CD4-positive, alpha-beta memory T cell (primary cell): Measurements from ENCODE around the gene LRRC1. TPM values are rescaled to one million over a fixed set of nuclear protein-coding genes. Genes with fewer than 3 reads are reported as not detected.
A peak's percentile ranks its signal among the peaks of the same experiment; 100 is the strongest.

Source experiments
- CTCF ChIA-PET: fragments of 350-600 bp; sonication (Branson Sonifier 250); formaldehyde crosslinking; loops from one replicate; lab custom pipeline; 2021; ENCODE audit warnings: inconsistent platforms; ENCODE audit not compliant: partially characterized antibody; lab: Charles Lee
- POLR2A ChIA-PET: fragments of 350-600 bp; sonication (Branson Sonifier 250); formaldehyde crosslinking; loops from one replicate; lab custom pipeline; 2021; ENCODE audit not compliant: partially characterized antibody; lab: Charles Lee
- DNase-seq, 5 donors: peaks; one replicate each; pipeline versions ENCODE4 v3.0.0 to v3.0.0-alpha.2; 2020 to 2022; ENCODE audit warnings: mixed read lengths in 1 of 5
- H3K27ac ChIP-seq: one replicate; pipeline ENCODE4 v1.7.0; 2013; ENCODE audit warnings: low read depth, low read length
- H3K27me3 ChIP-seq: 2 replicates; pipeline ENCODE4 v1.7.0; 2013; ENCODE audit warnings: mild to moderate bottlenecking, low read length, moderate library complexity; ENCODE audit not compliant: insufficient read depth
- H3K36me3 ChIP-seq: 2 replicates; pipeline ENCODE4 v1.7.0; 2013; ENCODE audit warnings: mild to moderate bottlenecking, low read length, moderate library complexity; ENCODE audit not compliant: insufficient read depth
- H3K4me1 ChIP-seq: 2 replicates; pipeline ENCODE4 v1.7.0; 2013; ENCODE audit warnings: mild to moderate bottlenecking, low read length, moderate library complexity; ENCODE audit not compliant: insufficient read depth
- H3K4me3 ChIP-seq, 2 donors: one replicate each; pipeline ENCODE4 v1.7.0; 2013; ENCODE audit warnings: low read length in 2 of 2, mild to moderate bottlenecking in 1 of 2
- H3K9me3 ChIP-seq, 2 donors: one replicate each; pipeline ENCODE4 v1.7.0; 2013; ENCODE audit warnings: low read length in 2 of 2, control low read depth in 1 of 2; ENCODE audit not compliant: control insufficient read depth in 1 of 2
- H3K27ac Mint-ChIP-seq, 7 donors: one replicate each; pipeline ENCODE4 v1.8.0; 2020 to 2021; ENCODE audit warnings: mixed read lengths in 7 of 7, mild to moderate bottlenecking in 6 of 7, inconsistent platforms in 3 of 7, moderate library complexity in 3 of 7
- H3K27me3 Mint-ChIP-seq, 2 donors: one replicate each; pipeline ENCODE4 v1.8.0; 2020 to 2021; ENCODE audit warnings: mixed read lengths in 2 of 2
- H3K36me3 Mint-ChIP-seq, 2 donors: one replicate each; pipeline ENCODE4 v1.8.0; 2020 to 2021; ENCODE audit warnings: mixed read lengths in 2 of 2, inconsistent platforms in 1 of 2, mild to moderate bottlenecking in 1 of 2
- H3K4me1 Mint-ChIP-seq, 4 donors: one replicate each; pipeline ENCODE4 v1.8.0; 2020 to 2021; ENCODE audit warnings: mixed read lengths in 4 of 4, mild to moderate bottlenecking in 1 of 4
- H3K4me3 Mint-ChIP-seq, 8 donors: one replicate each; pipeline ENCODE4 v1.8.0; 2020 to 2021; ENCODE audit warnings: mixed read lengths in 8 of 8, mild to moderate bottlenecking in 7 of 8, moderate library complexity in 6 of 8, inconsistent platforms in 3 of 8
- H3K9me3 Mint-ChIP-seq, 8 donors: one replicate each; pipeline ENCODE4 v1.8.0; 2020 to 2021; ENCODE audit warnings: mixed read lengths in 8 of 8, mild to moderate bottlenecking in 5 of 8, inconsistent platforms in 3 of 8, moderate library complexity in 1 of 8
- intact Hi-C: fragments of 100-400 bp; cut with micrococcal nuclease; formaldehyde crosslinking; loops from one replicate; pipeline ENCODE4 v1.15.1; 2023
- polyA plus RNA-seq, 2 donors: library from polyadenylated mRNA; unstranded; fragments of 300-500 nt; fragmentation: Illumina TruSeq; gene quantifications; one replicate each; pipeline ENCODE4 v1.2.3, GENCODE V29; 2021
- total RNA-seq, 2 experiments: library from RNA; stranded (reverse); gene quantifications; one replicate each; pipeline ENCODE4 v1.2.3, GENCODE V29; 2021

Gene LRRC1
- total and polyA plus RNA-seq, 4 experiments from 2014 or later: 2.2 to 5.2 (median 3.7) TPM

DNA sequence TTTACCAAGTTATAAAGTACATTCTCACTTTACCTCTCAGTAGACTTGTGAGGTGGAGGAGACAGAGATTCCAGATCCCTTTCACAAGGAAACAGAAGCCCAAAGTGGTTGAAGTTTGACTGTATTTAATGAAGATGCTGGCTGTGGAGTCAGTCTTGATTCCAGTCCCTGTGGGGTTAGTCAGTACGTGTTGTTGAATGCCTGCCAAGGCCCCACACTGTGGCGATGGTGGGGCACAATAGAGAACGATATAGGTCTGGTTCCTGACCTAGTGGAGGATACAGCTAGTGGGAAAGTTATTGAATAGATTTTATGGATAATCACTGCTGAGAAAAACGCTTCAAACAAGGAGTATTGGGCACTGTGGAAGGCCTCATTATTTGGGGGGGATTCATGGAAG lies 71.4 kb downstream of the LRRC1 start:
- H3K27me3 Mint-ChIP-seq: no peaks in the 10 kb centered on the region
- no peak for DNase-seq
- H3K36me3 Mint-ChIP-seq: no peaks in the 10 kb centered on the region
- Histone ChIP-seq H3K36me3 (no peaks in the 10 kb centered on the region), H3K4me3 (no peak overlapping the region), H3K27ac (no peak overlapping the region), H3K4me1 (no peaks in the 10 kb centered on the region), H3K9me3 (no peaks in the 10 kb centered on the region), H3K27me3 (no peaks in the 10 kb centered on the region)
- H3K27ac Mint-ChIP-seq: peak overlapping the region in 1 of 7 donors; percentile 77
- intact Hi-C loops: no loop called here
- no peak overlapping the region for H3K4me3 Mint-ChIP-seq
- H3K4me1 Mint-ChIP-seq: peaks cover 4 to 8% (median 5%) of the 10 kb centered on the region in 4 donors
- CTCF ChIA-PET: no interaction called here
- POLR2A ChIA-PET: no interaction called here
- no peaks in the 10 kb centered on the region for H3K9me3 Mint-ChIP-seq

DNA sequence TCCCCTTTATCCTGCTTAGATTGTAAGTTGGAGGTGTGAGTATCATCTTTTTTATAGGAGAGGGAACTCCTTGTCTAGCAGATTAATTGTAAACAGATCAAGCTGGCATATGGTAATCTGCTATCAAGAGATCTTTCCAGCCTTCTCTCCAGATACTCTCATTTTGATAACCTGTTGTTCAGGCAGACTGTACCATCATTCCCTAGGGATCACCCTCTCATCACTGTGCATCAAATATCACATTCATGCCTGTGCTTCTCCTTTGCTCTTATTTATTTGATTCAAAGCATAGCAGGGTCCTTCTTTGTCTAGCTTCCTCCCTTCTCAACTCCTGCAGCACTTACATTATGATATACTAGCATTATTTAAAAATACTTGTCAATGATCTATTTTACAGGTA lies 73.8 kb downstream of the LRRC1 start:
- Histone ChIP-seq H3K27ac (no peak overlapping the region), H3K27me3 (no peaks in the 10 kb centered on the region), H3K4me1 (no peaks in the 10 kb centered on the region), H3K36me3 (no peaks in the 10 kb centered on the region), H3K4me3 (no peak overlapping the region), H3K9me3 (no peaks in the 10 kb centered on the region)
- Mint-ChIP-seq H3K36me3 (peaks cover 0 to 2% of the 10 kb centered on the region in 2 donors), H3K9me3 (peaks cover 0 to 2% (median 0%) of the 10 kb centered on the region in 8 donors), H3K4me1 (peaks cover 2 to 8% (median 7%) of the 10 kb centered on the region in 4 donors), H3K4me3 (no peak overlapping the region), H3K27me3 (no peaks in the 10 kb centered on the region), H3K27ac (no peak overlapping the region)
- DNase-seq: no peak
- CTCF ChIA-PET: no interaction called here
- POLR2A ChIA-PET: no interaction called here
- intact Hi-C loops: no loop called here

DNA sequence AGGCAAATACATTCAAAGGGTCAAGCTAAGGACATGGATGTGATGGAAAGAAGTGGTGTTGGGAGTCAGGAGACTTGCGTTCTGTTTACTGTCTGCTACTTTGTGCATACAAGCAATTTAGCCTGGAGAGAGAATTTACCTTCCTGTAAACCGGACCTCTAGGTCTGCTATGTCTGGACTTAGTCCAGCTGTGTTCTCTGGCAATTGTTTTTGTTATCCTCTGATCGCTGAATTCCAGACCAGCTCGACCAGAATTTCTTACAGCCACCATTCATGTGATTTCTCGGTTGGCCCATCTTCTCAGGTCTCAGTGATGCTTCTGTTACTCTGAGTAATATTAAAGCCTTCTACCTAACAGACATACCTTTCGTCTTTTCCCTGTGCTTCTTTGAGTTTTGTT lies 75.2 kb downstream of the LRRC1 start:
- POLR2A ChIA-PET: no interaction called here
- Histone ChIP-seq H3K36me3 (no peaks in the 10 kb centered on the region), H3K9me3 (no peaks in the 10 kb centered on the region), H3K27ac (no peak overlapping the region), H3K27me3 (no peaks in the 10 kb centered on the region), H3K4me1 (no peaks in the 10 kb centered on the region), H3K4me3 (no peak overlapping the region)
- Mint-ChIP-seq H3K9me3 (peaks cover 0 to 3% (median 0%) of the 10 kb centered on the region in 8 donors), H3K27me3 (no peaks in the 10 kb centered on the region), H3K4me3 (no peak overlapping the region), H3K36me3 (peaks cover 0 to 4% of the 10 kb centered on the region in 2 donors), H3K4me1 (peaks cover 2 to 8% (median 7%) of the 10 kb centered on the region in 4 donors), H3K27ac (peak overlapping the region in 1 of 7 donors; percentile 33)
- intact Hi-C loops: no loop called here
- DNase-seq: no peak
- CTCF ChIA-PET: no interaction called here

DNA sequence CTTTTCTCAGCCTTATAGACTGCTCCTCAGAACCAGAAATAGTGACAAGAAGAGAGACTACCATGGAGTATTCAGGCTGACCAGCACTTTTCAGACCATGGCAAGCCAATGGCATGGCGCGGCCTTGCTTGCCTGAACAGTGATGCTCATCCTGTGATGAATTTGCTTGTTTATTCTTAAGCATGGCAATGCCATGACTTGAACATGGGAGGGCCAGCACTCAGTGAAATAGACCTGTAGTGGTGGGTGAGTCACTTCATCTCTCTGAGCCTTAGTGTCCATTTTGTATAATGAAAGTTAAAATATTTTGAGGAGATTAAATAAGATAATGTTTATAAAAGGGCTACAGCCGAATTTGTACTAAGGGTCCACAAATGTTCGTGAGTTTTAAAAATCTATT lies 79.1 kb downstream of the LRRC1 start:
- Histone ChIP-seq H3K9me3 (no peaks in the 10 kb centered on the region), H3K27me3 (no peaks in the 10 kb centered on the region), H3K27ac (no peak overlapping the region), H3K36me3 (no peaks in the 10 kb centered on the region), H3K4me3 (no peak overlapping the region), H3K4me1 (no peaks in the 10 kb centered on the region)
- H3K9me3 Mint-ChIP-seq: peaks cover 0 to 8% (median 0%) of the 10 kb centered on the region in 8 donors
- ChIA-PET CTCF (no interaction called here), POLR2A (no interaction called here)
- no peak overlapping the region for H3K4me3 Mint-ChIP-seq
- H3K36me3 Mint-ChIP-seq: peaks cover 2 to 12% of the 10 kb centered on the region in 2 donors
- no peaks in the 10 kb centered on the region for H3K27me3 Mint-ChIP-seq
- DNase-seq: no peak
- intact Hi-C loops: no loop called here
- peaks cover 2 to 8% (median 7%) of the 10 kb centered on the region in 4 donors for H3K4me1 Mint-ChIP-seq
- no peak overlapping the region for H3K27ac Mint-ChIP-seq

DNA sequence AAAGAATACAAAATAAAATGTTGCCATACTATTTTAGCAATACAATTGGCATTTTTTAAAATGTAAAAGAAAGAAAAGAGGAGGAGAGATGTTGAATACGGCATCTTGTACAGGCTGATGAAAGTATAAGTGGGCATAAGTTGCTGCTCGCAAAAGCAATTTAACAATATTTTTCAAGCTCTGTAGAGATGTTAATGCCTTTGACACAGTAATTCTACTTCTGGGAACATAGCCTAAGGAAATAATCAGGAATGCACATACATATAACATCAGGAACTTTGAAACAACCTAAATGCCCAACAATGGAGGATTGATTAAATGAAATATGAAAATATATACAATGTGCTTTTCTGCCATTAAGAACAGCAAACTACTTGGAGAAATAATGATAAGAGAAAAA lies 80.2 kb downstream of the LRRC1 start:
- peaks cover 0 to 8% (median 0%) of the 10 kb centered on the region in 8 donors for H3K9me3 Mint-ChIP-seq
- ChIA-PET POLR2A (no interaction called here), CTCF (no interaction called here)
- H3K4me3 ChIP-seq: no peak overlapping the region
- no peak overlapping the region for H3K27ac Mint-ChIP-seq
- intact Hi-C loops: no loop called here
- H3K4me1 ChIP-seq: no peaks in the 10 kb centered on the region
- no peak for DNase-seq
- peaks cover 2 to 8% (median 7%) of the 10 kb centered on the region in 4 donors for H3K4me1 Mint-ChIP-seq
- no peaks in the 10 kb centered on the region for H3K36me3 ChIP-seq
- no peaks in the 10 kb centered on the region for H3K27me3 Mint-ChIP-seq
- no peak overlapping the region for H3K27ac ChIP-seq
- peaks cover 2 to 19% of the 10 kb centered on the region in 2 donors for H3K36me3 Mint-ChIP-seq
- H3K27me3 ChIP-seq: no peaks in the 10 kb centered on the region
- H3K9me3 ChIP-seq: no peaks in the 10 kb centered on the region
- no peak overlapping the region for H3K4me3 Mint-ChIP-seq

DNA sequence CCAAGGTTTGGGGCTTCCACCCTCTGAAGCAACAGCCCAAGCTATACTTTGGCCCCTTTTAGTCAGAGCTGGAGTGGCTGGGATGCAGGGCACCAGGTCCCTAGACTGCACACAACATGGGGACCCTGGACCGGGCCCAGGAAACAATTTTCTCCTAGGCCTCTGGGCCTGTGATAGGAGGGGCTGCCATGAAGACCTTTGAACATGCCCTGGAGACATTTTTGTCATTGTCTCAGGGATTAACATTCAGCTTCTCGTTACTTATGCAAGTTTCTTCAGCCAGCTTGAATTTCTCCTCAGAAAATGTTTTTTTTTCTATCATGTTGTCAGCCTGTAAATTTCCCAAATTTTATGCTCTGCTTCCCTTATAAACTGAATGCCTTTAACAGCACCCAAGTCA lies 82.3 kb downstream of the LRRC1 start:
- ChIA-PET CTCF (no interaction called here), POLR2A (no interaction called here)
- Mint-ChIP-seq H3K36me3 (peaks cover 2 to 25% of the 10 kb centered on the region in 2 donors), H3K27ac (no peak overlapping the region), H3K4me3 (no peak overlapping the region), H3K4me1 (no peaks in the 10 kb centered on the region), H3K27me3 (no peaks in the 10 kb centered on the region), H3K9me3 (peaks cover 0 to 8% (median 0%) of the 10 kb centered on the region in 8 donors)
- no peak overlapping the region for H3K4me3 ChIP-seq
- no peaks in the 10 kb centered on the region for H3K27me3 ChIP-seq
- no peak overlapping the region for H3K27ac ChIP-seq
- DNase-seq: no peak
- intact Hi-C loops: no loop called here
- H3K36me3 ChIP-seq: no peaks in the 10 kb centered on the region
- no peaks in the 10 kb centered on the region for H3K4me1 ChIP-seq
- H3K9me3 ChIP-seq: no peaks in the 10 kb centered on the region

DNA sequence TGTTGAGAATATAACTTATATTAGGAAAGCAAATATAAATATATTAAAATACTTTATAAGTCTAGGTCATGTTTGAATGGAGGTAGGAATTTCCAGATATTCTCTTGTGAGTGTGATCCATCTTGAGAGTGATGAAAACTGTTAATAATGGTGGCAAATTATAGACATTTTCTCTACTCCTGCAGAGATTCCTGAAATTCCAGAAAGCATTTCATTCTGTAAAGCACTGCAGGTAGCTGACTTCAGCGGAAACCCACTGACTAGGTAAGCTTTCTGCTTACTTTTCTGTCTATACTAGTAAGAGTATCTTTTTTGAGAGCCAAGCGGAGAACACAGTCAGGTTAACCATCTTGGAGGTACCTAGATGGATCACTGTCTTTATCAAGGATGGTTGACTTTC lies 84.0 kb downstream of the LRRC1 start:
- H3K4me3 ChIP-seq: no peak overlapping the region
- no peaks in the 10 kb centered on the region for H3K27me3 Mint-ChIP-seq
- no peak overlapping the region for H3K27ac Mint-ChIP-seq
- no peaks in the 10 kb centered on the region for H3K36me3 ChIP-seq
- H3K4me3 Mint-ChIP-seq: no peak overlapping the region
- H3K4me1 Mint-ChIP-seq: no peaks in the 10 kb centered on the region
- no peaks in the 10 kb centered on the region for H3K9me3 ChIP-seq
- peaks cover 6 to 29% of the 10 kb centered on the region in 2 donors for H3K36me3 Mint-ChIP-seq
- H3K9me3 Mint-ChIP-seq: peaks cover 0 to 8% (median 0%) of the 10 kb centered on the region in 8 donors
- no peak overlapping the region for H3K27ac ChIP-seq
- no peaks in the 10 kb centered on the region for H3K4me1 ChIP-seq
- DNase-seq: no peak
- intact Hi-C loops: no loop called here
- H3K27me3 ChIP-seq: no peaks in the 10 kb centered on the region
- POLR2A ChIA-PET: no interaction called here
- CTCF ChIA-PET: no interaction called here

DNA sequence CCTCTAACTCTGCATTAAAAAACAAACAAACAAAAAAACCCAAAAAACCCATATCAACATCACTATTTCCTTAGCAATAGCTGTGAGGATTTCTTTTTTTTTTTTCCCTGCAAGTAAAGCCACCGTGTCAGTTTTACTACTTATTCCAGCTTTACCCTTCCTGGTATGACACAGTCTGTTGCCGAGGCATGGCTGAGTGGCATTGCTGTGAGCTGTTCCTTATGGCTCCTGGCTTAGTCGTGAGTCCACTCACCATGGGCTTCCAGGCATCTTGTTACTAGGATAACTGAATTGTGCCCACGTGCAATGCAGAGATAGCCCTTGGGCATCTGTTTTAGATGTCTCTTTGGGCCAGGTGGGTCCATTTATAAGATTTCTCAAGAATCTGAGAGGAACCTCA lies 84.8 kb downstream of the LRRC1 start:
- Mint-ChIP-seq H3K4me3 (peak overlapping the region in 1 of 8 donors; percentile 15), H3K4me1 (no peaks in the 10 kb centered on the region), H3K27me3 (no peaks in the 10 kb centered on the region), H3K36me3 (peaks cover 10 to 34% of the 10 kb centered on the region in 2 donors), H3K27ac (no peak overlapping the region), H3K9me3 (peaks cover 0 to 8% (median 0%) of the 10 kb centered on the region in 8 donors)
- CTCF ChIA-PET: no interaction called here
- Histone ChIP-seq H3K4me1 (no peaks in the 10 kb centered on the region), H3K9me3 (no peaks in the 10 kb centered on the region), H3K27ac (no peak overlapping the region), H3K27me3 (no peaks in the 10 kb centered on the region), H3K4me3 (no peak overlapping the region), H3K36me3 (no peaks in the 10 kb centered on the region)
- POLR2A ChIA-PET: no interaction called here
- no peak for DNase-seq
- intact Hi-C loops: no loop called here
